Small intestine (tissue), 7 donors: ENCODE results near the gene ABCA4. TPM values are rescaled to one million over a fixed set of nuclear protein-coding genes. Genes with fewer than 3 reads are reported as not detected.

ENCODE experiments used
- DNase-seq, 2 donors: peaks; one replicate each; pipeline versions ENCODE4 v3.0.0 to v3.0.0-alpha.2; 2013
- FAIRE-seq: peaks from 2 replicates; lab custom pipeline; 2012; peaks lifted over from hg19 to GRCh38; lab: Jason Lieb, UNC
- H3K27ac ChIP-seq, 3 donors: one replicate each; pipeline ENCODE4 v1.5.1; 2013; ENCODE audit warnings: low read length in 2 of 3, mild to moderate bottlenecking in 2 of 3, control low read depth in 1 of 3, inconsistent platforms in 1 of 3, low read depth in 1 of 3, moderate library complexity in 1 of 3
- H3K27me3 ChIP-seq, 3 donors: one replicate each; pipeline ENCODE4 v1.6.1; 2013; ENCODE audit warnings: low read length in 3 of 3, inconsistent platforms in 1 of 3; ENCODE audit not compliant: control insufficient read depth in 3 of 3, insufficient read depth in 3 of 3
- H3K36me3 ChIP-seq, 3 donors: one replicate each; pipeline ENCODE4 v1.6.1; 2013; ENCODE audit warnings: low read length in 3 of 3, inconsistent platforms in 1 of 3, low read depth in 1 of 3, mild to moderate bottlenecking in 1 of 3, moderate library complexity in 1 of 3; ENCODE audit not compliant: control insufficient read depth in 3 of 3, insufficient read depth in 2 of 3
- H3K4me1 ChIP-seq, 3 donors: one replicate each; pipeline ENCODE4 v1.6.1; 2013; ENCODE audit warnings: low read length in 2 of 3, inconsistent platforms in 1 of 3, low read depth in 1 of 3, mild to moderate bottlenecking in 1 of 3, moderate library complexity in 1 of 3; ENCODE audit not compliant: control insufficient read depth in 3 of 3, insufficient read depth in 2 of 3
- H3K4me3 ChIP-seq, 3 donors: one replicate each; pipeline ENCODE4 v1.5.1; 2013; ENCODE audit warnings: low read length in 3 of 3, control low read depth in 1 of 3, inconsistent platforms in 1 of 3, low read depth in 1 of 3, mild to moderate bottlenecking in 1 of 3, moderate library complexity in 1 of 3
- H3K9me3 ChIP-seq, 2 donors: one replicate each; pipeline ENCODE4 v1.6.1; 2013; ENCODE audit warnings: low read depth in 1 of 2, low read length in 1 of 2; ENCODE audit not compliant: control insufficient read depth in 2 of 2, insufficient read depth in 1 of 2
- WGBS, 3 donors: extraction: QIAGEN DNeasy Blood & Tissue Kit; methylation state at CpG; one replicate each; pipeline ENCODE4 v1.1.7; 2013; 5-methylcytosine and 5-hydroxymethylcytosine counted together
- polyA plus RNA-seq, 4 donors: library from polyadenylated mRNA; stranded (reverse) in 3 of 4; unstranded in 1 of 4; fragments of 200-250 nt in 3 of 4; fragments of 120-200 nt in 1 of 4; gene quantifications; one replicate each; pipeline versions ENCODE4 v1.2.1 to v1.2.3, GENCODE V29; 2013
- donor health status: healthy with polysubstance abuse.
- donor health status: control.
- donor health status: control.
- donor health status: Bipolar disorder and iron deficiency.
- donor health status: healthy.

The ABCA4 gene
- polyA plus RNA-seq, 4 donors: 2.4 to 4.3 (median 3.8) TPM

DNA sequence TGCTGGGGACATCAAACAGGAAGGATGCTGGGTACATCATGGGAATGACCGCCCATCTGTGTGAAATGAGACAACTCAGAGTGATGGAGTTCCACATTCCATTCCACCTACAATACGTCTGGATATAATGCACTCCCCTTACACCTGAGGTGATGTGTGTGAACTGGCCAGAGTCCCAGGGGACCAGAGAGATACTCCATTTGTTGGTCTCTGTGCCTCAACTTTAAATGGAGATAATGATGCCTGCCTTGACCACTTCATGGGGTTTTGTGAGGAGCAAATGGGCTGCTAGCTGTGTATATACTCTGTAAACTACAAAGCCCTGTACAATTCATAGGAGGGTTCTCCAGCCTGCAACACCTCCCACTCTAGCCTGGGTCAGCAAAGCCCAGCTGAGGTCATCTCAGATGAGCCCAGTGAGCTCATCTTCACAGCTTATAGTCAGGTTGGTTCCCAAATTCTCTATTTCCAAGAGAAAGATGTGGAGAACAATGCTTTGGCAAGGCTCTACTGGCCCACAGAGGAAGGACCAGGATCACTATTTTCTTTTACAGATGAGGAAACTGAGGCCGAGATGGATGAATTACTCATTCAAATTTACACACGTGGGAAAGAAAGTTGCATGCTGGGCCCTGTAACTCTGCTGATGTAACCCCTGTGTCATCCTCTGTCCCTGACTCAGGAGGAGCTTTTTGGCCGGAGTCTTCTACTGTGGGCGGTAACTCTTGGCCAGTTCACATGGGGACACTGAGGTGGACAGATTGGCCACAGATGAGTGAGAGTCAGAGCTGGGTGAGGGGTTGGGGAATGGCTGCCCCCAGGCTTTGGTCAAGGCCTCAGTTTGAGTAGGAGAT lies 106.1 kb downstream of the ABCA4 start:
- 91 to 95% (median 94%) methylated on average over 6 of the region's 6 CpGs for WGBS, 3 donors
- no peak overlapping the region for H3K27ac ChIP-seq
- peaks cover 0 to 27% (median 3%) of the 10 kb centered on the region in 3 donors for H3K4me1 ChIP-seq
- DNase-seq (no peak), FAIRE-seq (no peak)
- H3K36me3 ChIP-seq: no peaks in the 10 kb centered on the region
- H3K27me3 ChIP-seq: no peaks in the 10 kb centered on the region
- H3K4me3 ChIP-seq: no peak overlapping the region
- no peaks in the 10 kb centered on the region for H3K9me3 ChIP-seq

DNA sequence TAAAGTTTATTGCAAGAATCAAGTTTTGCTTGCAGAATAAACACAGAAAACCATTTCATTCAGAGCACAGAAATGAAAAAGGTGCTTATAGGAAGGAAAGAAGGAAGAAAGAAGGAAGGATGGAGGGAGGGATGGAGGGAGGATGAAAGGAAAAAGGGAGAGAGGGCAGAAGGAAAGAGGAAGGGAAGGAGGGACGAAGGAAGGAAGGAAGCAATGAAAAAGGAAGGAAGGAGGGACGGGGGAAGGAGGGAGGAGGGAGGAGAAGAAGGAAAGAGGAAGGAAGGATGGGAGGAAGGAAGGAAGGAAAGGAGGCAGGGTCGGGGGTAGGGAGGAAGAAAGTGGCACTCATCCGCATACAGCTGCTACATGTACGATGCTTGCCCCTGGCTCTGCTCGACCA lies 106.9 kb downstream of the ABCA4 start:
- WGBS, 3 donors: 62 to 85% (median 71%) methylated on average over 6 of the region's 6 CpGs
- no peaks in the 10 kb centered on the region for H3K9me3 ChIP-seq
- no peaks in the 10 kb centered on the region for H3K27me3 ChIP-seq
- no peaks in the 10 kb centered on the region for H3K36me3 ChIP-seq
- peaks cover 0 to 27% (median 3%) of the 10 kb centered on the region in 3 donors for H3K4me1 ChIP-seq
- no peak overlapping the region for H3K4me3 ChIP-seq
- H3K27ac ChIP-seq: no peak overlapping the region
- no peak for DNase-seq
- no peak for FAIRE-seq

DNA sequence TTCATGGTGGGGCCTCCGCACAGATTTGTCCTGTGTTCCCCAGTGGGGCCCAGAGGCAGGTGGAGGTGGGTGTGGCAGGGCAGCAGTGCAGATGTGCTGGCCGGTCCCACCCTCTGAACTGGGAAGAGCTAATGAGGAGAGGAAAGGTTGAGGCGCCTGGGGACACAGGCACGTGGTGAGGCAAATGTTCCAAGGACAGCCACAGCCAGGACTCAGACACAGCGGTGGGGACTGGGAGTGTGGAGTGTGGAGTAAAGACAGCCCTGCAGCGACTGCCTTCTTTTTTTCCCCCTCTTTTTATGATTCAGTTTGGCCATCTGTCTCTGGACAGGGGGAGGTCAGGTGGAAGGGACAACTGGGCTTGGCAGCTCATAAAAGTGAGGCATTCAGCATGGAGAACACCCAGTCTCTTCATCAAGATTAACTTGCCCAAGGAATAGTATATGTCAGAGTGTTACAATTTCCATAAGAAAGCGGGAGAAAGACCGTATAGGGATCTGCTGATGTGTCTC lies 107.5 kb downstream of the ABCA4 start:
- FAIRE-seq (no peak), DNase-seq (peak; percentile 45 to 75)
- no peaks in the 10 kb centered on the region for H3K36me3 ChIP-seq
- H3K27me3 ChIP-seq: no peaks in the 10 kb centered on the region
- H3K9me3 ChIP-seq: no peaks in the 10 kb centered on the region
- peaks cover 0 to 27% (median 3%) of the 10 kb centered on the region in 3 donors for H3K4me1 ChIP-seq
- peak overlapping the region in 1 of 3 donors; percentile 72 for H3K27ac ChIP-seq
- H3K4me3 ChIP-seq: no peak overlapping the region
- WGBS, 3 donors: 58 to 71% (median 68%) methylated on average over 8 of the region's 8 CpGs

DNA sequence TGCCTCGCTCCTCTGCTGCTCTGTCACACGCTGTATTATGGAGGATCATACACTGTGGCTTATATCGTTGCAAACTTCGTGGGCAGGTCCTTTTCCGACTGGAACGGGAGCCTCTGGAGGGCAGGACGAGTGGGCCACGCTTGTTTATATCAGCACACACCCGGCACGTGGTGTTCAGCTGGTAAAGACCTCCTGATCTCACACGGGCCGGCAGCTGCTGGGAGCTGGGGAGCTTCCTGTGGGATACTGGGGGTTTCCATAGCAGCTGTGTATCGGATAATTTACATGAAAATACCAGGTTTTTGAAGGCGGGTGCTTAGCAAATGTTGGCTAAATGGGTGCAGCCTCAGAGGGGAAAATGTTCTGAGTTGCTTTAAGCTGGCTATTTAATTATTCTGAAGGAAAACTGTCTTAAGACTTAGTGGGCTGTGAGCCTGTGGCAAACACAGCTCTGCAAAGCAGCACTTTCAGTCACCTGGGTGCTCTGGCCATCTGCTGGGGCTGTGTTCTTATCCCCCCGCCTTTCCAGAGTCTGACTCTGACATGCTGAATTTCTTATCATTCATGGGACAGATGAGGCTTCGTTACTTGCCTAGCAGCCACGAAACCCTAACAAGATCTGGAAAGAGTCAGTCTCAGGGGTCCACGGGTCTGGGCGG lies 108.1 kb downstream of the ABCA4 start:
- Histone ChIP-seq H3K36me3 (no peaks in the 10 kb centered on the region), H3K9me3 (no peaks in the 10 kb centered on the region), H3K4me3 (no peak overlapping the region), H3K27me3 (no peaks in the 10 kb centered on the region), H3K4me1 (peaks cover 0 to 27% (median 3%) of the 10 kb centered on the region in 3 donors), H3K27ac (peak overlapping the region in 2 of 3 donors; percentile 14 to 72)
- DNase-seq (peak in 1 of 2 donors; percentile 46), FAIRE-seq (no peak)
- WGBS, 3 donors: 32 to 47% (median 40%) methylated on average over 19 of the region's 19 CpGs

DNA sequence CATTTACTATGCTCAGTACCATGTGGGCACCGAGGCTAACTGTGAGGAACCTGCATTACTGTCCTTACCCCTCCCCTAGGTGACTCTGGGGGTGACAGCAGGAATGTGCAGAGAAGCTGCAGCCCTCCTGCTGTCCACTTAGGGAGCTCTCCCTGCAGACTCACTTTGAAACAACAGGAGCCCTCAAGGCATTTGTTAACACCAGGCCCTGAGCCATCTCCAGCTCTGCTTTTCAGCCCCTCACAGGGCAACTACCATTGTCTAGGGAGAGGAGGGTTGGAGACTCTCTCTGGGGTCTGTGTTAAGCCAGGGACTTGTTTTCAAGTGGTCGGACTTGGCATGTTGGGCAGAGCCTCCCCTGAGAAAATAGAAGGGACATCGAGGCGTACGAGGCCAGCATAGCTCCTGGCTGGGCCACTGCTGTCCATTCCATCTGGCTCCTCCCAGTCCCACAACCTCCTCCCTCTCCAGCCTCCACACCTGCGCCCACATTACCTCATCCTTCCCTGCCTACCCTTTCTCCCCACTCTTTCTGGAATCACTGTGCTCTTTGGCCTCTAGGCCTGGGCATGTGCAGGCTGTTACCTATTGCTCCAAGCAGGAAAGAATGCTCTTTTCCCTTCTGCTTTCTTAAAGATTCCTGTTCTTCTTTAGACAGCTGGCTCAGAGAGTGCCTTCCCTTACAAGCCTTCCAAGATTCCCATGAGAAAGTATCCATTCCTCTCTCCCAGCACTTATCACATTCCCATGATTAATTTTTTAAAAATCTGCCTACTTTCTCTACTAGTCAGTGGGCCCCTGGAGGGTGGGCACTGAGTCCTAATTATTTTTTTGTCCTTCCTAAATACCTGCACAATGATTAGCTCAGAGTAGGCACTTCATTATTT lies 109.0 kb downstream of the ABCA4 start:
- 39 to 64% (median 51%) methylated on average over 6 of the region's 6 CpGs for WGBS, 3 donors
- Histone ChIP-seq H3K4me3 (no peak overlapping the region), H3K36me3 (no peaks in the 10 kb centered on the region), H3K27ac (peak overlapping the region in 1 of 3 donors; percentile 72), H3K9me3 (no peaks in the 10 kb centered on the region), H3K4me1 (peaks cover 0 to 27% (median 3%) of the 10 kb centered on the region in 3 donors), H3K27me3 (no peaks in the 10 kb centered on the region)
- FAIRE-seq (no peak), DNase-seq (peak; percentile 86 to 89)

DNA sequence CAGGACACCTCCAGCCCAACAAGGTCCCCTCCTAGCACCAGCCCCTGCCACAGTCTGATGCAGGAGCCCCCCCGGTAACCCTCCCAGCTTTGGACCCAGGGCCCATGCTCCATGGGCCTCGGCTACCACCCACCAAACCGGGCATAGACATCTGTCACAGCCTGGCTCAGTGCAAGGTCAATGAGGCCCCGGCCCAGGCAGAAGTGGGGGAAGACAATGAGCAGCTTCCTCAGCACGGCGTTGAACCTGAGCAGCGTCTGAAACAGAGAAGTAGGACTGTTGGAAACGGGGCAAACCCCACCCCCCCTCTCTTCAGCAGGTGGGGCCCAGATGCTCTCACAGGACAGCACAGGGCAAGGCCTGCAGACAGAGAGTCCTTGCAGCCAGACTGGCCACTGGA lies 109.8 kb downstream of the ABCA4 start:
- 73 to 82% (median 74%) methylated on average over 8 of the region's 8 CpGs for WGBS, 3 donors
- no peak for DNase-seq
- no peaks in the 10 kb centered on the region for H3K36me3 ChIP-seq
- no peaks in the 10 kb centered on the region for H3K9me3 ChIP-seq
- H3K4me3 ChIP-seq: no peak overlapping the region
- FAIRE-seq: no peak
- no peaks in the 10 kb centered on the region for H3K27me3 ChIP-seq
- no peak overlapping the region for H3K27ac ChIP-seq
- peaks cover 0 to 27% (median 3%) of the 10 kb centered on the region in 3 donors for H3K4me1 ChIP-seq

DNA sequence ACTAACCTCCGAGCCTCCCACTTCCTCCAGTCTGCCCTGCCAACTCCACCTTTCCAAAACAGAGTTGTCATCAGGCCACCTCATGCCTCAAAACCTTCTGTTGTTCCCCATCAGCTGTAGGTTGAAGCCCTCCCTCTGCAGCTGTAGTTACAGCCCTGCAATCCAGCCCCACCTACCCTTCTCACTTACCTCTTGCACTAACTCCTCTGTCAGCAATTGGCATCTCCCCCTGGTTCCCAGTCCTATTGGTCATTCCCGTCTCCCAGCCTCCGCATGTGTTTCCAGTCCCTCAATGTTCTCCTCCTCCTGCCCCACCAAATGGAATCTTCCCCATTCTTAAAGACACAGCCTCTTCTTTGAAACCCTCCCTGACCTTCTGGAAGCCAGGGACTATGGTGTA lies 111.6 kb downstream of the ABCA4 start:
- DNase-seq (no peak), FAIRE-seq (no peak)
- 86 to 92% (median 91%) methylated on average over 3 of the region's 3 CpGs for WGBS, 3 donors
- no peaks in the 10 kb centered on the region for H3K9me3 ChIP-seq
- no peaks in the 10 kb centered on the region for H3K27me3 ChIP-seq
- H3K4me1 ChIP-seq: peaks cover 0 to 27% (median 3%) of the 10 kb centered on the region in 3 donors
- no peak overlapping the region for H3K27ac ChIP-seq
- no peaks in the 10 kb centered on the region for H3K36me3 ChIP-seq
- H3K4me3 ChIP-seq: no peak overlapping the region

DNA sequence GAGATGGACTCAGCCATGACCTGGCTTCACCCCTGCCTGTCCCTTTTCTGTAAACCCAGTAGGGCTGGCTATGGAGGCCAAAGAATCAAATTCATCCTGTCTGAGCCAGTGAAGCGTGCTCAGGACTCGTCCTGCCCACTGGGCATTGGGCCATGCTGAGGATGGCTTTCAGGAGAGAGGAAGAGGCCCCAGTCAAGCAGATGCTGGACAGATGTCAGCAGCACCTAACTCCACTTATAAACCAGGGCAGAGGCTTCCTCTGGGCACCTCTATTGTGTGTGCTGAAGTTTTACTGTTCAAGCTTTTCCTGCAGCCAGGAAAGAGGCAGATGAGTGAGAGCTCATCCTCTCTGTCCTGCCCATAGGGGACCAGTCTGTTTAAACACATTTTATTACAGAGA lies 114.3 kb downstream of the ABCA4 start:
- H3K27me3 ChIP-seq: no peaks in the 10 kb centered on the region
- no peaks in the 10 kb centered on the region for H3K9me3 ChIP-seq
- FAIRE-seq: no peak
- H3K36me3 ChIP-seq: no peaks in the 10 kb centered on the region
- H3K4me1 ChIP-seq: peaks cover 0 to 3% (median 0%) of the 10 kb centered on the region in 3 donors
- DNase-seq: no peak
- H3K27ac ChIP-seq: no peak overlapping the region
- no peak overlapping the region for H3K4me3 ChIP-seq
- 65 to 80% (median 73%) methylated on average over 2 of the region's 2 CpGs for WGBS, 3 donors
